Nasal cavity respiratory epithelium epithelial cell of viscerocranial mucosa (primary cell): ENCODE measurements around the gene CPSF4. TPM values are rescaled to one million over a fixed set of nuclear protein-coding genes. Genes with fewer than 3 reads are reported as not detected.

Experiments
- total RNA-seq: library from RNA; depleted of rRNA; stranded (reverse); fragments of >200 nt; gene quantifications from 2 replicates; pipeline ENCODE4 v1.2.3, GENCODE V29; 2014

Gene CPSF4
- 51.2 and 66.0 TPM in 2 replicates for total RNA-seq

GRCh38 chr7:99438573-99439480 lies at the start of gene CPSF4, which contains the start of gene PTCD1:
TSS of gene CPSF4 (plus strand) at chr7:99438943. CDS start at chr7:99439083, 140 bp downstream.
TSS of gene PTCD1 (minus strand) at chr7:99438798. CDS start at chr7:99435242, 3,556 bp downstream.

DNA sequence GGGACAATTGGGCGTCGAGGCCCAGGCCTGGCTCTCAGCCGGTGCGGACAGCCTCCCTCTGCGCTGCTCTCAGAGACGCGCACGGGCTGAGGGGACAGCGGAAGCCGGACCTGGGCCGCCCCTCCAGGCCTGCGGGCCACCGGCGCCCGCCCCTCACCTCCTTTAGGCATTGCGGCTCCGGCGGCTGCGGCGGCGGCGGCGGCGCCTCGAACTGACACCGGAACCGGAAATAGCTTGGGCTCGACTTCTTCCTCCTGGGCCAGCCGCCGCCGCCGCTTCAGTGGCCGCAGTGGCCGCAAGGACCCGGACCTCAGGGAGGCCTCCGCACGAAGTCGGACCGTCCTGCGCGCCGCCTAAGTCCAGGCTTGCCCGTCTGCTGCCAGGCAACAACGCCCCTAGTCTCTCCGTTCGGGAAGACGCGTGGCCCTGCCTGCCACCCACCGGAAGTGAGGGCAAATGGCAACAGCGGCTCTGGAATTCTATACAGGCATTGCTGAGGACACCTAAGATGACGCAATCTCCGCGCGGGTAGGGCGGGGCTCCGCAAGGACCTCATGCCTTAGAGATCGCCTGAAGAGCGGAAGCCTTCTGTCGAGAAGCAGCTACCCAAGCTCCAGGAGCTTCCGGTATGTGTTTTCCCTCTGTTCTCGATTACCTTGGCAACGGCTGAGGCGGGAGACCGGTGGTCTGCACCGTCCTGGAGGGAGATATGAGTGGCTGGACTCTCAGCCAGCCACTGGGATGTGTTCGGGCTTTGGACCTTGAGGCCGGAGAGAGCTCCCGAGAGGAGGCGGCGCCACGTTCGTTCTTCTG lies 30.2 kb upstream of the CPSF4 start, which contains the start of the genes BUD31 and PDAP1:
BUD31 (plus strand) TSS at position 591 of the 813 bp plus-strand sequence. CDS start 2,124 bp downstream, outside the sequence.
PDAP1 (minus strand) TSS at position 219 of the 813 bp plus-strand sequence; CDS start at position 170, 49 bp downstream.

GRCh38 chr7:99472561-99473314 lies 34.0 kb downstream of the CPSF4 start, which contains the start of gene ZNF789:
TSS of gene ZNF789 (plus strand) at chr7:99472890. CDS start at chr7:99476457, 3,567 bp downstream.

GRCh38 chr7:99499721-99500636 lies 61.2 kb downstream of the CPSF4 start, which contains the start of gene ZNF394:
TSS of gene ZNF394 (minus strand) at chr7:99500281. CDS start at chr7:99500093, 188 bp downstream.

GRCh38 chr7:99504603-99505323 lies 66.0 kb downstream of the CPSF4 start, which contains the start of gene ZKSCAN5:
TSS of gene ZKSCAN5 (plus strand) at chr7:99504662. CDS start at chr7:99506045, 1,383 bp downstream.

Other genes with a start within 250 kb of the CPSF4 start
- gene KPNA7, start 230.8 kb upstream of the CPSF4 start, total RNA-seq, result 0.50 and 1.7 TPM in 2 replicates
- under 0.01 and 0.36 TPM in 2 replicates for gene MYH16, start 166.1 kb upstream of the CPSF4 start, total RNA-seq
- gene ARPC1A, start 113.0 kb upstream of the CPSF4 start, total RNA-seq, result 141 and 239 TPM in 2 replicates
- 145 and 362 TPM in 2 replicates for gene ARPC1B, start 64.2 kb upstream of the CPSF4 start, total RNA-seq
- 37.9 and 57.8 TPM in 2 replicates for gene PDAP1, start 30.3 kb upstream of the CPSF4 start, total RNA-seq
- gene BUD31, start 30.0 kb upstream of the CPSF4 start, total RNA-seq, result 99.3 and 134 TPM in 2 replicates
- gene PTCD1, start 145 bp upstream of the CPSF4 start, total RNA-seq, result 8.9 and 10.3 TPM in 2 replicates
- 170 and 278 TPM in 2 replicates for gene ATP5MF, start 27.2 kb downstream of the CPSF4 start, total RNA-seq
- gene ZNF789, start 33.9 kb downstream of the CPSF4 start, total RNA-seq, result 1.7 and 5.8 TPM in 2 replicates
- 19.8 and 25.3 TPM in 2 replicates for gene ZNF394, start 61.3 kb downstream of the CPSF4 start, total RNA-seq
- gene ZKSCAN5, start 65.7 kb downstream of the CPSF4 start, total RNA-seq, result 15.0 and 18.7 TPM in 2 replicates
- 6.2 and 11.7 TPM in 2 replicates for gene FAM200A, start 113.2 kb downstream of the CPSF4 start, total RNA-seq
- gene ZNF655, start 119.7 kb downstream of the CPSF4 start, total RNA-seq, result 38.3 and 65.4 TPM in 2 replicates
- 0.43 and 1.4 TPM in 2 replicates for gene TMEM225B, start 159.3 kb downstream of the CPSF4 start, total RNA-seq
- 12.0 and 20.4 TPM in 2 replicates for gene ZSCAN25, start 178.0 kb downstream of the CPSF4 start, total RNA-seq
- 2.9 and 5.1 TPM in 2 replicates for gene CYP3A5, start 241.1 kb downstream of the CPSF4 start, total RNA-seq